Measurements from ENCODE around the gene AMDHD2. TPM values are rescaled to one million over a fixed set of nuclear protein-coding genes. Genes with fewer than 3 reads are reported as not detected.

Gene AMDHD2
- total and polyA plus RNA-seq, 2 of the 13 experiments (the other 11 are each of a cell fraction or from before 2014, with no cell fraction given): 33.5 to 39.1 TPM

- TF ChIP-seq TBP (CRISPR knock-in tag; IDR thresholded peaks at IDR 0.05): no peak
- TF ChIP-seq ZNF530 (CRISPR knock-in tag; IDR thresholded peaks at IDR 0.05; ENCODE audit: low read depth): no peak
- TF ChIP-seq MAFK (conservative IDR thresholded peaks at IDR 0.05 in 1 of 2, IDR thresholded peaks at IDR 0.05 in 1 of 2; ENCODE audit: low read length in 2 of 2): no peak
- peak; percentile 56; the same call in 1 of the 2 replicates for TF ChIP-seq FOXP1 (IDR thresholded peaks at IDR 0.05)
- TF ChIP-seq FOXP1 (CRISPR knock-in tag; IDR thresholded peaks at IDR 0.05): peak; percentile 80
- no peak for TF ChIP-seq ZKSCAN5 (CRISPR knock-in tag; IDR thresholded peaks at IDR 0.05)
- peak; percentile 90 for TF ChIP-seq SALL1 (CRISPR knock-in tag; IDR thresholded peaks at IDR 0.05)
- TF ChIP-seq ZNF740 (CRISPR knock-in tag; IDR thresholded peaks at IDR 0.05): peak; percentile 40; the same call in 1 of the 2 replicates
- peak; percentile 69 for TF ChIP-seq ASH2L (IDR thresholded peaks at IDR 0.05; ENCODE audit: insufficient read length, low read depth, low read length)
- 0 out of 2 replicates have a peak, but pooled peaks have one; percentile 27 for TF ChIP-seq MLX (CRISPR knock-in tag; IDR thresholded peaks at IDR 0.05)
- peak; percentile 32 for TF ChIP-seq MED8 (CRISPR knock-in tag; IDR thresholded peaks at IDR 0.05; ENCODE audit: insufficient replicate concordance)
- no peak for TF ChIP-seq ZNF678 (CRISPR knock-in tag; IDR thresholded peaks at IDR 0.05)
- no peak for TF ChIP-seq RELA (CRISPR knock-in tag; IDR thresholded peaks at IDR 0.05)
- TF ChIP-seq ELF4 (CRISPR knock-in tag; IDR thresholded peaks at IDR 0.05; ENCODE audit: borderline replicate concordance): 0 out of 2 replicates have a peak, but pooled peaks have one; percentile 61
- no peak for TF ChIP-seq ZNF841 (CRISPR knock-in tag; IDR thresholded peaks at IDR 0.05; ENCODE audit: borderline replicate concordance)
- peak; percentile 60; the same call in 1 of the 2 replicates for TF ChIP-seq TBX3 (IDR thresholded peaks at IDR 0.05; ENCODE audit: borderline replicate concordance)
- no peak for TF ChIP-seq JUNB (CRISPR knock-in tag; IDR thresholded peaks at IDR 0.05; ENCODE audit: borderline replicate concordance)
- TF ChIP-seq HNF4G (IDR thresholded peaks at IDR 0.05; ENCODE audit: borderline replicate concordance, low read depth, low read length): peak; percentile 66
- peak; percentile 64; the same call in 1 of the 2 replicates for TF ChIP-seq HNF4G (CRISPR knock-in tag; IDR thresholded peaks at IDR 0.05; ENCODE audit: borderline replicate concordance, low read depth)
- no peak for TF ChIP-seq HCFC1 (IDR thresholded peaks at IDR 0.05; ENCODE audit: low read depth, low read length)
- TF ChIP-seq ZNF629 (CRISPR knock-in tag; conservative IDR thresholded peaks at IDR 0.05): no peak
- peak; percentile 43; the same call in 1 of the 2 replicates for TF ChIP-seq ARNT2 (CRISPR knock-in tag; IDR thresholded peaks at IDR 0.05; ENCODE audit: low read depth)
- peak; percentile 44 for TF ChIP-seq PHF5A (CRISPR knock-in tag; IDR thresholded peaks at IDR 0.05; ENCODE audit: low read depth, unreplicated experiment)
- no peak; the same call in 1 of the 2 replicates for TF ChIP-seq ZNF670 (CRISPR knock-in tag; IDR thresholded peaks at IDR 0.05; ENCODE audit: borderline replicate concordance)
- TF ChIP-seq RBAK (CRISPR knock-in tag; IDR thresholded peaks at IDR 0.05): no peak
- TF ChIP-seq ZNF589 (CRISPR knock-in tag; conservative IDR thresholded peaks at IDR 0.05): peak; percentile 69; the same call in 1 of the 2 replicates
- TF ChIP-seq ZNF747 (CRISPR knock-in tag; IDR thresholded peaks at IDR 0.05; ENCODE audit: borderline replicate concordance): no peak; the same call in 1 of the 2 replicates
- no peak for TF ChIP-seq ZNF256 (CRISPR knock-in tag; conservative IDR thresholded peaks at IDR 0.05)
Measured at GRCh38 chr16:2484898-2485508, 35.2 kb upstream of the AMDHD2 start (continued).
